Right atrium auricular region (tissue), 2 donors: ENCODE data around the gene LMNTD2. TPM values are rescaled to one million over a fixed set of nuclear protein-coding genes. Genes with fewer than 3 reads are reported as not detected.

ENCODE experiments used
- DNase-seq: peaks from one replicate; pipeline ENCODE4 v3.0.0-alpha.2; 2019; ENCODE audit warnings: low spot score
- H3K27ac ChIP-seq, 2 donors: fragments of 200-600 bp; sonication (generic); 1 replicate in 1 of 2; 2 replicates in 1 of 2; pipeline ENCODE4 v1.5.1; 2016 to 2019
- H3K27me3 ChIP-seq, 2 donors: fragments of 200-600 bp; sonication (generic); one replicate each; pipeline versions ENCODE4 v1.5.1 to v1.6.0; 2017 to 2019
- H3K36me3 ChIP-seq: fragments of 200-600 bp; sonication (generic); one replicate; pipeline ENCODE4 v1.5.1; 2016
- H3K4me1 ChIP-seq, 2 donors: fragments of 200-600 bp; sonication (generic); one replicate each; pipeline versions ENCODE4 v1.5.1 to v1.6.0; 2017 to 2019
- H3K4me3 ChIP-seq, 2 donors: fragments of 200-600 bp; sonication (generic); 1 replicate in 1 of 2; 2 replicates in 1 of 2; pipeline ENCODE4 v1.5.1; 2017 to 2019; ENCODE audit warnings: mild to moderate bottlenecking in 1 of 2, moderate library complexity in 1 of 2
- H3K9me3 ChIP-seq, 2 donors: fragments of 200-600 bp; sonication (generic); one replicate each; pipeline ENCODE4 v1.5.1; 2019
- total RNA-seq, 2 donors: library from RNA; depleted of rRNA; stranded (reverse); fragments of >200 nt; gene quantifications; one replicate each; pipeline ENCODE4 v1.1.0, GENCODE V29; 2016
- TF ChIP-seq, protein P1 (sequence below), 2 donors: fragments of 200-600 bp; sonication (generic); IDR thresholded peaks; one replicate each; pipeline ENCODE4 v1.5.1; 2019; ENCODE audit warnings: antibody characterized with exemption in 2 of 2

The LMNTD2 gene
- total RNA-seq, 2 donors from 2014 or later, result 0.33 to 0.86 TPM

DNA sequence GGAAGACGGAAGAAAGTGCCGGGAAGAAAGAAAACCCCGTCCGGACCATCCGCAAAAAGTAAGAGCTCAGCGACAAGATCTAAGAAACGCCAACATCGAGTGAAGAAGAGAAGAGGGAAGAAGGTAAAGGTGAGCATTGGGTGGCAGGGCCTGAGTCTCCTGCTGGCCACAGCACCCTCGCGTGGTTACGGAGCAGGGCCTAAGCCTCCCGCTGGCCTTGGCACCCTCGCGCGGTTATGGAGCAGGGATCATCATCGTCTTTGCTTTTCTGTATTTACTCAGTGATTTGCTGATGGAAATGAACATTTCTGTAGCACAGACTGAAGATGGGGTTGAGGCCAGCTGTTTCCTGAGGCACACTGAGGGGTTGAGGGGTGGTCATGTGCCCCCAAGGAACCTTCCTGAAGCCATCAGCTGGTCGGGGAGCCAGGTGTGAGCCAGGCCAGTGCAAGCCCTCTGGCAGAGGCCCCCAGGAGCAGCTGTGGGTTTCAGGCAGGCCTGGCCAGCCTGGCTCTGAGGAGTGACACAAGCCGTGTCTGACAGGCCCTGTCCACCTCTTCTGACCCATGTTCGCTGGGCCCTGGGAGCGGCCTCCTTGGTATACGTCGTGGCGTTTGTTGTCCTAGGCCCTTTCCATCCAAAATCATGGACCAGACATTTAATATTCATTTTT is 41.2 kb upstream of the LMNTD2 start:
- no peak for DNase-seq
- H3K4me1 ChIP-seq, result peaks cover 0 to 6% of the 10 kb centered on the region in 2 donors
- no peak overlapping the region for H3K4me3 ChIP-seq
- no peaks in the 10 kb centered on the region for H3K27me3 ChIP-seq
- TF ChIP-seq, protein P1, sequence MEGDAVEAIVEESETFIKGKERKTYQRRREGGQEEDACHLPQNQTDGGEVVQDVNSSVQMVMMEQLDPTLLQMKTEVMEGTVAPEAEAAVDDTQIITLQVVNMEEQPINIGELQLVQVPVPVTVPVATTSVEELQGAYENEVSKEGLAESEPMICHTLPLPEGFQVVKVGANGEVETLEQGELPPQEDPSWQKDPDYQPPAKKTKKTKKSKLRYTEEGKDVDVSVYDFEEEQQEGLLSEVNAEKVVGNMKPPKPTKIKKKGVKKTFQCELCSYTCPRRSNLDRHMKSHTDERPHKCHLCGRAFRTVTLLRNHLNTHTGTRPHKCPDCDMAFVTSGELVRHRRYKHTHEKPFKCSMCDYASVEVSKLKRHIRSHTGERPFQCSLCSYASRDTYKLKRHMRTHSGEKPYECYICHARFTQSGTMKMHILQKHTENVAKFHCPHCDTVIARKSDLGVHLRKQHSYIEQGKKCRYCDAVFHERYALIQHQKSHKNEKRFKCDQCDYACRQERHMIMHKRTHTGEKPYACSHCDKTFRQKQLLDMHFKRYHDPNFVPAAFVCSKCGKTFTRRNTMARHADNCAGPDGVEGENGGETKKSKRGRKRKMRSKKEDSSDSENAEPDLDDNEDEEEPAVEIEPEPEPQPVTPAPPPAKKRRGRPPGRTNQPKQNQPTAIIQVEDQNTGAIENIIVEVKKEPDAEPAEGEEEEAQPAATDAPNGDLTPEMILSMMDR (IDR thresholded peaks at IDR 0.05), result no peak
- H3K36me3 ChIP-seq, result peaks cover 97% of the 10 kb centered on the region
- H3K27ac ChIP-seq, result no peak overlapping the region
- H3K9me3 ChIP-seq, result no peaks in the 10 kb centered on the region

DNA sequence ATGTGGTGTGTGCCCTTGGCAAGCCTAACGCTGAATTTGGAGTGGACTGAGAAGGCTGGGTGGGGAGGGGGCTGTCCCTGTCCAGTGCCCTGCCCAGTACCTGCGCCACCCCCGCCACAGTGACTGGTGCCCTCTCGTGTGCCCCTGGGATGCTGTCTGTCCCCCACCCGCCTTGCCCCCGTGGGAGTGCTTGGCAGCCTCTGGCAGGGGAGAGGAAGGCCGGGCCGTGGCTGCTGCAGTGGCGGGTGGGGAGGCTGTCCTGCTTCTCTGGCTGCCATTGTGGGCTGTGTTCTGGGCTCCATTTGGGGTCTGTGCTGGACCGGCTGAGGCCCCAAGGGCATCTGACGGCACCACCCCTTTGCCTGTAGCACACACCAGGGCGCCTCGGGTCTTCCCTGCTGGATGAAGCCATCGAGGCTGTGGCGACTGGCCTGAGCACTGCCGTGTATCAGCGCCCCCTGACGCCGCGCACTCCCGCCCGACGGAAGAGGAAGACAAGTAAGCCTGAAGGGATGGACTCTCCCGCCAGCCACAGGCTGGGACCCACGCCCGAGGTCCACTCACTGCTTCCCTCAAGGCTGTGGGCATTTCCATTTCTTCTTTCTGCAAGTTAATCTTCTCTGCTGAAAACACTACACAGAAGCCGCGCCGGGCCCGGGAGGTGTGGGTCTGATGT is 37.6 kb upstream of the LMNTD2 start:
- Histone ChIP-seq H3K9me3 (no peaks in the 10 kb centered on the region), H3K27me3 (no peaks in the 10 kb centered on the region), H3K36me3 (peaks cover 95% of the 10 kb centered on the region), H3K27ac (no peak overlapping the region), H3K4me3 (no peak overlapping the region), H3K4me1 (no peaks in the 10 kb centered on the region)
- TF ChIP-seq, protein P1 (IDR thresholded peaks at IDR 0.05), result no peak
- DNase-seq, result no peak

DNA sequence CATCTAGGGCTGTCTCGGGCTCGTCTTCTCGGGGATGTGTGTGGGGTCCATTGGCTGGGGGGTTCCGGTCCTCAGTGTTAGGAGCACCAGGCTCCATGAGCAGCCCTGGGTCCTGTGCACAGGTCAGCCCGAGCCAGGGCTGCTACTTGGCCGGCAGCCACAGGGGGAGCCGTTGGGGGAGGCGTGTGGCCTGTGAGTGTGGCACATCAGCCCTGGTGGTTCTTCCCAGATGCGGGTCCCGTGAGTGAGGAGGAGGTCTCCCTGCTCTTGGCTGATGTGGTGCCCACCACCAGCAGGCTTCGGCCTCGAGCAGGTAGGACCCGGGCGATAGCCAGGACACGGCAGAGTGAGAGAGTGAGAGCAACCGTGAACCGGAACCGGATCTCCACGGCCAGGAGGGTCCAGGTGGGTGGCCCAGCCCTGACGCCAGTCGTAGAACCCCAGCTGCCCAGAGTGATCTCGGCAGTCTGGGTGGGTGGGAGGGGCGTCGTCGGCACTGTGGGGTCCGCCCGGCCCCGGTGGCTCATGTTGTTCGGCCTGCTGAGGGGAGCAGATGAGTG is 36.7 kb upstream of the LMNTD2 start:
- TF ChIP-seq, protein P1 (IDR thresholded peaks at IDR 0.05), result no peak
- Histone ChIP-seq H3K4me1 (no peaks in the 10 kb centered on the region), H3K9me3 (no peaks in the 10 kb centered on the region), H3K27ac (no peak overlapping the region), H3K4me3 (no peak overlapping the region), H3K36me3 (peaks cover 95% of the 10 kb centered on the region), H3K27me3 (no peaks in the 10 kb centered on the region)
- DNase-seq, result no peak

DNA sequence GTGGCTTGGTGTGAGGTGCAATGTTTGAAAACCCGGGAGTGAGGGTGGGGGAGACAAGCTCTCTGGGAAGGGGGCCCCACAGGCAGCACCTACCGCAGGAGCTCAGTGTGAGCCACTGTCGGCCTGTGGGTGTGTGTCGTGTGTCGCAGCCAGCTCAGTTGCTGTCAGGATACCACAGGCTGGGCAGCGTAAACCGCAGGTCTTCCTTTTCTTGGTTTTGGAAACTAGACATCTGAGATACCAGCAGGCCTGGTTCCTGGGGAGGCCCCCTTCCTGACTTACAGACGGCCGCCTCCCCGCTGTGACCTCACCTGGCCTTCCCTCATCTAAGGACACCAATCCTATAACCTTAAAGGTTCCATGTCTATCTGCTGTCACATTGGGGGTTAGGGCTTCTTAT is 35.8 kb upstream of the LMNTD2 start:
- peaks cover 92% of the 10 kb centered on the region for H3K36me3 ChIP-seq
- DNase-seq, result no peak

DNA sequence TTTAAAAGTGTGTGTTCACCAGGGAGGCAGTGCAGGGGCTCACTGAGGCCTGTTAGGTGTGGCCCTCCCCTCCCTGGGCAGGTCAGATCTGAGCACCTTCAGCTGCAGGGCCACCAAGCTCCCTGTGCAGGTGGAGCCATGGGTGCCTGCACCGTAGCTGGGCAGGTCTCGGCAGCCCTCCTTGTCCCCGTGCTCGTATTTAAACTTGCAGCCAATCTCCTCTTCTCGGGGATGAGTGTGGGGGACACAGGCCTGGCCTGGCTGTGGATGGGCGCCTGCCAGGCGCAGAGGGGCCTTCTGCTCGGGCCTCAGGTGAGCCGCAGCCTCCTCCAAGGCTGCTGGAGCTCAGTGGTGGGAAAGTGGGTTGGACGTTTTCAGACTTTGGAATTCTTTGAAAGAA is 34.9 kb upstream of the LMNTD2 start:
- H3K4me3 ChIP-seq, result no peak overlapping the region
- TF ChIP-seq, protein P1 (IDR thresholded peaks at IDR 0.05), result no peak
- peaks cover 87% of the 10 kb centered on the region for H3K36me3 ChIP-seq
- H3K27ac ChIP-seq, result no peak overlapping the region
- H3K27me3 ChIP-seq, result no peaks in the 10 kb centered on the region
- no peak for DNase-seq
- H3K4me1 ChIP-seq, result no peaks in the 10 kb centered on the region
- H3K9me3 ChIP-seq, result no peaks in the 10 kb centered on the region

More for the DNA sequence above, 35.8 kb upstream of the LMNTD2 start:
- TF ChIP-seq, protein P1 (IDR thresholded peaks at IDR 0.05), result no peak
- Histone ChIP-seq H3K4me3 (no peak overlapping the region), H3K27ac (no peak overlapping the region), H3K27me3 (no peaks in the 10 kb centered on the region), H3K4me1 (no peaks in the 10 kb centered on the region), H3K9me3 (no peaks in the 10 kb centered on the region)
